ENCODE data around the gene UNC119.

The UNC119 gene

GRCh38 chr17:28528327-28529012, 24.0 kb downstream of the UNC119 start:
- no peaks in the 10 kb centered on the region for H3K4me1 ChIP-seq
- no peak for DNase-seq

GRCh38 chr17:28527859-28528258, 24.6 kb downstream of the UNC119 start:
- TF ChIP-seq, protein P1, sequence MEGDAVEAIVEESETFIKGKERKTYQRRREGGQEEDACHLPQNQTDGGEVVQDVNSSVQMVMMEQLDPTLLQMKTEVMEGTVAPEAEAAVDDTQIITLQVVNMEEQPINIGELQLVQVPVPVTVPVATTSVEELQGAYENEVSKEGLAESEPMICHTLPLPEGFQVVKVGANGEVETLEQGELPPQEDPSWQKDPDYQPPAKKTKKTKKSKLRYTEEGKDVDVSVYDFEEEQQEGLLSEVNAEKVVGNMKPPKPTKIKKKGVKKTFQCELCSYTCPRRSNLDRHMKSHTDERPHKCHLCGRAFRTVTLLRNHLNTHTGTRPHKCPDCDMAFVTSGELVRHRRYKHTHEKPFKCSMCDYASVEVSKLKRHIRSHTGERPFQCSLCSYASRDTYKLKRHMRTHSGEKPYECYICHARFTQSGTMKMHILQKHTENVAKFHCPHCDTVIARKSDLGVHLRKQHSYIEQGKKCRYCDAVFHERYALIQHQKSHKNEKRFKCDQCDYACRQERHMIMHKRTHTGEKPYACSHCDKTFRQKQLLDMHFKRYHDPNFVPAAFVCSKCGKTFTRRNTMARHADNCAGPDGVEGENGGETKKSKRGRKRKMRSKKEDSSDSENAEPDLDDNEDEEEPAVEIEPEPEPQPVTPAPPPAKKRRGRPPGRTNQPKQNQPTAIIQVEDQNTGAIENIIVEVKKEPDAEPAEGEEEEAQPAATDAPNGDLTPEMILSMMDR (IDR thresholded peaks at IDR 0.05; ENCODE audit: low read depth, low read length): no peak
- no peaks in the 10 kb centered on the region for H3K27me3 ChIP-seq
- no peak for DNase-seq
- H3K9me3 ChIP-seq: no peaks in the 10 kb centered on the region
- H3K36me3 ChIP-seq: no peaks in the 10 kb centered on the region
- no peaks in the 10 kb centered on the region for H3K4me1 ChIP-seq
- H3K4me3 ChIP-seq (ENCODE audit: low read depth, low read length): no peak overlapping the region

More at GRCh38 chr17:28528327-28529012, 24.0 kb downstream of the UNC119 start:
- Histone ChIP-seq H3K4me3 (ENCODE audit: low read depth, low read length) (no peak overlapping the region), H3K36me3 (no peaks in the 10 kb centered on the region), H3K9me3 (no peaks in the 10 kb centered on the region), H3K27me3 (no peaks in the 10 kb centered on the region)
- TF ChIP-seq, protein P1 (IDR thresholded peaks at IDR 0.05; ENCODE audit: low read depth, low read length): no peak

DNA sequence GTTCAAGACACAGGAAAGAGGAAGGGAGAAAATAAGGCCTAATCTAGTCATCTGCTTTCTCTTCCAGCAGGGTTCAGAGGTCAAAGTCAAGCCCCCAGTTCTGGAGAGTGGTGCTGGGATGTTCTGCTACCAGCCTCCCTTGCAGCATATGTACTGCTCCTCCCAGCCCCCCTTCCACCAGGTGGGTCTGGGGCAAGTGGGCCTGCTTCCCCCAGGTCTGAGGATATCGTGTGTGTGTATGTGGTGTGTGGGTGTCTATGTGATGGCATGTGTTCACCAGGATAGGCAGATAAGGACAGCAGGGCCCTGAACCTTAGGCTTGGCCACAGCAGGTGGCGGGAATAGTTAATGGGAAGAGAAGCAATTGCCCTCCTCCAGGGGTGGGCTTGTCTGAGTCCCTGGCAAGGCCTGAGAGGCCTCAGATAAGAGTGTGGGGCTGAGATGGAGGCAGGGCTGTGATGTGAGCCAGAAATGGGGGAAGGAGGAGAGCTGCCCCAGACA, 25.2 kb downstream of the UNC119 start:
- TF ChIP-seq, protein P1 (IDR thresholded peaks at IDR 0.05; ENCODE audit: low read depth, low read length): no peak
- H3K9me3 ChIP-seq: no peaks in the 10 kb centered on the region
- DNase-seq: no peak
- H3K36me3 ChIP-seq: no peaks in the 10 kb centered on the region
- H3K4me1 ChIP-seq: no peaks in the 10 kb centered on the region
- no peak overlapping the region for H3K4me3 ChIP-seq (ENCODE audit: low read depth, low read length)
- H3K27me3 ChIP-seq: no peaks in the 10 kb centered on the region

- Histone ChIP-seq H3K36me3 (no peaks in the 10 kb centered on the region), H3K4me1 (no peaks in the 10 kb centered on the region), H3K4me3 (ENCODE audit: low read depth, low read length) (no peak overlapping the region), H3K27me3 (no peaks in the 10 kb centered on the region), H3K9me3 (no peaks in the 10 kb centered on the region)
- DNase-seq: no peak
- TF ChIP-seq, protein P1 (IDR thresholded peaks at IDR 0.05; ENCODE audit: low read depth, low read length): no peak
Observed at GRCh38 chr17:28526381-28526780, 26.0 kb downstream of the UNC119 start.

- no peaks in the 10 kb centered on the region for H3K36me3 ChIP-seq
- H3K9me3 ChIP-seq: no peaks in the 10 kb centered on the region
- no peak for DNase-seq
- no peaks in the 10 kb centered on the region for H3K4me1 ChIP-seq
- H3K4me3 ChIP-seq (ENCODE audit: low read depth, low read length): no peak overlapping the region
- TF ChIP-seq, protein P1 (IDR thresholded peaks at IDR 0.05; ENCODE audit: low read depth, low read length): no peak
- H3K27me3 ChIP-seq: no peaks in the 10 kb centered on the region
Observed at GRCh38 chr17:28524476-28525424, 27.7 kb downstream of the UNC119 start.
